ENCODE results near the gene UBAP2L. TPM values are rescaled to one million over a fixed set of nuclear protein-coding genes. Genes with fewer than 3 reads are reported as not detected.

The UBAP2L gene
- total and polyA plus RNA-seq, 2 donors (not counting 1 experiment from before 2014, with no cell fraction given), result 147 to 218 TPM

GRCh38 chr1:154295408-154296235 is 74.9 kb downstream of the UBAP2L start:
- no peaks in the 10 kb centered on the region for H3K36me3 ChIP-seq (replicated peaks in 1 of 2; ENCODE audit: control extremely low read depth in 1 of 2, control insufficient read depth in 1 of 2, extremely low read depth in 1 of 2, insufficient read depth in 2 of 2, low read length in 1 of 2)
- no peak overlapping the region for H3K4me2 ChIP-seq (replicated peaks; ENCODE audit: low read depth, low read length, poor library complexity, severe bottlenecking)
- ATAC-seq (ENCODE audit: low read depth) (no peak), DNase-seq (no peak)
- H3K27me3 Mint-ChIP-seq, result peaks cover 7% of the 10 kb centered on the region
- intact Hi-C loops (cut with micrococcal nuclease), result no loop called here
- no peak overlapping the region for H3K9ac ChIP-seq (ENCODE audit: low read length)
- no peak overlapping the region for H3K4me3 Mint-ChIP-seq
- H3K79me2 ChIP-seq (ENCODE audit: control insufficient read depth, insufficient read depth, low read length), result no peaks in the 10 kb centered on the region
- H3K4me3 ChIP-seq (ENCODE audit: control extremely low read depth in 1 of 5, extremely low read depth in 1 of 5, insufficient read depth in 1 of 5, low read depth in 2 of 5, low read length in 4 of 5), result no peak overlapping the region
- POLR2A ChIA-PET, result no interaction called here
- CTCF ChIA-PET, result no interaction called here
- H3K27me3 ChIP-seq (replicated peaks in 1 of 4; ENCODE audit: control extremely low read depth in 1 of 4, control insufficient read depth in 3 of 4, insufficient read depth in 4 of 4, low read length in 3 of 4), result peaks cover 0 to 8% (median 0%) of the 10 kb centered on the region in 4 experiments
- no peak overlapping the region for H3K27ac Mint-ChIP-seq
- peaks cover 0 to 37% (median 18%) of the 10 kb centered on the region in 3 donors for H3K9me3 ChIP-seq (ENCODE audit: control extremely low read depth in 1 of 3, control insufficient read depth in 2 of 3, insufficient read depth in 1 of 3, low read length in 2 of 3)
- peaks cover 2% of the 10 kb centered on the region for H3K9me3 Mint-ChIP-seq (ENCODE audit: insufficient read depth)
- no peak overlapping the region for H3K27ac ChIP-seq (ENCODE audit: low read length in 2 of 2)
- H3K4me1 ChIP-seq (ENCODE audit: control insufficient read depth in 2 of 2, insufficient read depth in 2 of 2, low read length in 2 of 2), result no peaks in the 10 kb centered on the region
- no peaks in the 10 kb centered on the region for H3K4me1 Mint-ChIP-seq
- no peaks in the 10 kb centered on the region for H4K20me1 ChIP-seq (ENCODE audit: control insufficient read depth, insufficient read depth, low read length, poor library complexity, severe bottlenecking)
- 85% methylated on average over 3 of the region's 8 CpGs for WGBS (ENCODE audit: insufficient coverage)
- no peak overlapping the region for H2AFZ ChIP-seq (ENCODE audit: insufficient read depth, low read depth, low read length, poor library complexity, severe bottlenecking)
- no peak for TF ChIP-seq EZH2 (IDR thresholded peaks at IDR 0.05; ENCODE audit: borderline replicate concordance, insufficient read depth, low read depth, low read length, poor library complexity, severe bottlenecking)
- TF ChIP-seq, protein P1, sequence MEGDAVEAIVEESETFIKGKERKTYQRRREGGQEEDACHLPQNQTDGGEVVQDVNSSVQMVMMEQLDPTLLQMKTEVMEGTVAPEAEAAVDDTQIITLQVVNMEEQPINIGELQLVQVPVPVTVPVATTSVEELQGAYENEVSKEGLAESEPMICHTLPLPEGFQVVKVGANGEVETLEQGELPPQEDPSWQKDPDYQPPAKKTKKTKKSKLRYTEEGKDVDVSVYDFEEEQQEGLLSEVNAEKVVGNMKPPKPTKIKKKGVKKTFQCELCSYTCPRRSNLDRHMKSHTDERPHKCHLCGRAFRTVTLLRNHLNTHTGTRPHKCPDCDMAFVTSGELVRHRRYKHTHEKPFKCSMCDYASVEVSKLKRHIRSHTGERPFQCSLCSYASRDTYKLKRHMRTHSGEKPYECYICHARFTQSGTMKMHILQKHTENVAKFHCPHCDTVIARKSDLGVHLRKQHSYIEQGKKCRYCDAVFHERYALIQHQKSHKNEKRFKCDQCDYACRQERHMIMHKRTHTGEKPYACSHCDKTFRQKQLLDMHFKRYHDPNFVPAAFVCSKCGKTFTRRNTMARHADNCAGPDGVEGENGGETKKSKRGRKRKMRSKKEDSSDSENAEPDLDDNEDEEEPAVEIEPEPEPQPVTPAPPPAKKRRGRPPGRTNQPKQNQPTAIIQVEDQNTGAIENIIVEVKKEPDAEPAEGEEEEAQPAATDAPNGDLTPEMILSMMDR (IDR thresholded peaks at IDR 0.05), result no peak

DNA sequence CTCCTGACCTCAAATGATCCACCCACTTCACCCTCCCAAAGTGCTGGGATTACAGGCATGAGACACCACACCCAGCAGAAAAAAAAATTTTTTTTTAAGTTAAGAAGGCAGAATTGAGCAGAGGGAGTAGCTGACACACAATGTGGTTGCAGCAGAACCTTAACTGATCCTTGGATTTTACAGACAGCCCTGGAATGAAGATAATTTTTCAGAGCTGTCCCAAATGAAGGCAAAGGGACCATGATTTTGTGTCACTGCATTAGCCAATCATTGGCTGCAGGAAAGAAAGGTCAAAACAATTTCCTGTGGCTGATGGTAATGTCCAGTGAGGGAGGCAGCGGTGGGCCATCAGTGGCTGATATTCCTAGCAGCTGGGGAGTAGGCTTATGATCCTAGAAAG is 80.8 kb downstream of the UBAP2L start:
- no CpG with 5 or more reads among the region's 1 CpG for WGBS (ENCODE audit: insufficient coverage)

More for the DNA sequence above, 80.8 kb downstream of the UBAP2L start:
- Mint-ChIP-seq H3K27ac (no peak overlapping the region), H3K4me3 (no peak overlapping the region), H3K9me3 (ENCODE audit: insufficient read depth) (no peaks in the 10 kb centered on the region), H3K4me1 (no peaks in the 10 kb centered on the region), H3K27me3 (peaks cover 13% of the 10 kb centered on the region)
- Histone ChIP-seq H3K27me3 (replicated peaks in 1 of 4; ENCODE audit: control extremely low read depth in 1 of 4, control insufficient read depth in 3 of 4, insufficient read depth in 4 of 4, low read length in 3 of 4) (no peaks in the 10 kb centered on the region), H3K4me3 (ENCODE audit: control extremely low read depth in 1 of 5, extremely low read depth in 1 of 5, insufficient read depth in 1 of 5, low read depth in 2 of 5, low read length in 4 of 5) (no peak overlapping the region), H3K9me3 (ENCODE audit: control extremely low read depth in 1 of 3, control insufficient read depth in 2 of 3, insufficient read depth in 1 of 3, low read length in 2 of 3) (peaks cover 0 to 5% (median 0%) of the 10 kb centered on the region in 3 donors), H3K27ac (ENCODE audit: low read length in 2 of 2) (no peak overlapping the region), H4K20me1 (ENCODE audit: control insufficient read depth, insufficient read depth, low read length, poor library complexity, severe bottlenecking) (no peaks in the 10 kb centered on the region), H3K4me2 (replicated peaks; ENCODE audit: low read depth, low read length, poor library complexity, severe bottlenecking) (no peak overlapping the region), H3K4me1 (ENCODE audit: control insufficient read depth in 2 of 2, insufficient read depth in 2 of 2, low read length in 2 of 2) (no peaks in the 10 kb centered on the region), H3K79me2 (ENCODE audit: control insufficient read depth, insufficient read depth, low read length) (no peaks in the 10 kb centered on the region), H3K36me3 (replicated peaks in 1 of 2; ENCODE audit: control extremely low read depth in 1 of 2, control insufficient read depth in 1 of 2, extremely low read depth in 1 of 2, insufficient read depth in 2 of 2, low read length in 1 of 2) (no peaks in the 10 kb centered on the region), H3K9ac (ENCODE audit: low read length) (no peak overlapping the region), H2AFZ (ENCODE audit: insufficient read depth, low read depth, low read length, poor library complexity, severe bottlenecking) (no peak overlapping the region)
- intact Hi-C loops (cut with micrococcal nuclease), result no loop called here
- TF ChIP-seq EZH2 (IDR thresholded peaks at IDR 0.05; ENCODE audit: borderline replicate concordance, insufficient read depth, low read depth, low read length, poor library complexity, severe bottlenecking), result no peak
- TF ChIP-seq, protein P1 (IDR thresholded peaks at IDR 0.05), result no peak
- no peak for ATAC-seq (ENCODE audit: low read depth)
- POLR2A ChIA-PET, result no interaction called here
- CTCF ChIA-PET, result interaction anchor here (0.7 to 1.1 kb wide), 2 partner anchors 11 to 33 kb away, joined by 3 read pairs; no protein-coding TSS in a partner anchor
- no peak for DNase-seq
